Activated B cell treated with CpG ODN at 0.5 μM for 24 hours (primary cell): ENCODE data around the gene TFDP1. TPM values are rescaled to one million over a fixed set of nuclear protein-coding genes. Genes with fewer than 3 reads are reported as not detected.

Experiments used
- ATAC-seq: fragments of 200-7000 bp; cut with Tn5 transposase; one replicate; pipeline ENCODE4 v1.10.0; 2021; ENCODE audit warnings: low read depth, mild to moderate bottlenecking, moderate library complexity
- CTCF ChIA-PET: fragments of 350-600 bp; sonication (Branson Sonifier 250); formaldehyde crosslinking; loops from one replicate; lab custom pipeline; 2021; ENCODE audit warnings: antibody characterized with exemption; lab: Charles Lee
- POLR2A ChIA-PET: fragments of 350-600 bp; sonication (Branson Sonifier 250); formaldehyde crosslinking; loops from one replicate; lab custom pipeline; 2021; ENCODE audit warnings: antibody characterized with exemption; lab: Charles Lee
- DNase-seq: peaks from one replicate; pipeline ENCODE4 v3.0.0; 2022
- H3K27ac Mint-ChIP-seq: one replicate; pipeline ENCODE4 v1.8.0; 2020; ENCODE audit warnings: mixed read lengths
- H3K27me3 Mint-ChIP-seq: one replicate; pipeline ENCODE4 v1.8.0; 2021; ENCODE audit warnings: mixed read lengths
- H3K36me3 Mint-ChIP-seq: one replicate; pipeline ENCODE4 v1.8.0; 2021; ENCODE audit warnings: low read depth, mixed read lengths
- H3K4me1 Mint-ChIP-seq: one replicate; pipeline ENCODE4 v1.8.0; 2021; ENCODE audit warnings: mixed read lengths
- H3K4me3 Mint-ChIP-seq: one replicate; pipeline ENCODE4 v1.8.0; 2020; ENCODE audit warnings: mild to moderate bottlenecking, mixed read lengths
- H3K9me3 Mint-ChIP-seq: one replicate; pipeline ENCODE4 v1.8.0; 2020; ENCODE audit warnings: mixed read lengths
- intact Hi-C: fragments of 100-400 bp; cut with micrococcal nuclease; formaldehyde crosslinking; loops from one replicate; pipeline ENCODE4 v1.15.1; 2024
- total RNA-seq: library from RNA; stranded (reverse); gene quantifications from 2 replicates; pipeline ENCODE4 v1.2.3, GENCODE V29; 2022
- TF ChIP-seq, protein P1 (sequence below): fragments of 200-600 bp; IDR thresholded peaks from one replicate; pipeline ENCODE4 v1.8.0; 2022; ENCODE audit warnings: antibody characterized with exemption, mild to moderate bottlenecking

Gene TFDP1
- total RNA-seq, 1 donor from 2014 or later, result 54.3 TPM

DNA sequence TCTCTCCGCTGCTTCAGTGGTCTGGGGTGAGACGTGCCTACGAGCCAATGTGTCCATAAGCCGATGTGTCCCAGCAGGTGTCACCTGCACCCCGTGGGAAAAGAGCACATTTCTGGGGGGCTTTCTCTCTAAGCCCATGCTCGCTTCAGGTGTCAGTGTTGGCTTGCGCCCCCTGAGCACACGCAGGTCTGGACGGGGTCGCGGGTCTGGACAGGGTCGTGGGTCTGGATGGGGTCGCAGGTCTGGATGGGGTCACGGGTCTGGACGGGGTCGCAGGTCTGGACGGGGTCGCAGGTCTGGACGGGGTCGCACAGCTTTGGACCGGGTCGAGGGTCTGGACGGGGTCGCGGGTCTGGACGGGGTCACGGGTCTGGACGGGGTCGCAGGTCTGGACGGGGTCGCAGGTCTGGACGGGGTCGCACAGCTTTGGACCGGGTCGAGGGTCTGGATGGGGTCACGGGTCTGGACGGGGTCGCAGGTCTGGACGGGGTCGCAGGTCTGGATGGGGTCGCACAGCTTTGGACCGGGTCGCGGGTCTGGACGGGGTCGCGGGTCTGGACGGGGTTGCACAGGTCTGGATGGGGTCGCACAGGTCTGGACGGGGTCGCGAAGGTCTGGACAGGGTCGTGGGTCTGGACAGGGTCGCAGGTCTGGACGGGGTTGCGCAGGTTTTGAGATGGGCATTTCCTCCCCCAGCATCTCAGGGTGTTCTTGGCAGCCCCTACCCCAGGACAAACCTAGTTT, 24.5 kb upstream of the TFDP1 start:
- ChIA-PET CTCF (interaction anchor here (1.4 kb wide), 1 partner anchor 7 kb away, joined by 3 read pairs; no protein-coding TSS in a partner anchor), POLR2A (no interaction called here)
- H3K27me3 Mint-ChIP-seq, result no peaks in the 10 kb centered on the region
- H3K27ac Mint-ChIP-seq, result no peak overlapping the region
- intact Hi-C loops, result no loop called here
- no peak overlapping the region for H3K4me3 Mint-ChIP-seq
- no peak for DNase-seq
- no peaks in the 10 kb centered on the region for H3K36me3 Mint-ChIP-seq
- no peak for ATAC-seq
- H3K4me1 Mint-ChIP-seq, result peaks cover 19% of the 10 kb centered on the region
- H3K9me3 Mint-ChIP-seq, result no peaks in the 10 kb centered on the region
- TF ChIP-seq, protein P1, sequence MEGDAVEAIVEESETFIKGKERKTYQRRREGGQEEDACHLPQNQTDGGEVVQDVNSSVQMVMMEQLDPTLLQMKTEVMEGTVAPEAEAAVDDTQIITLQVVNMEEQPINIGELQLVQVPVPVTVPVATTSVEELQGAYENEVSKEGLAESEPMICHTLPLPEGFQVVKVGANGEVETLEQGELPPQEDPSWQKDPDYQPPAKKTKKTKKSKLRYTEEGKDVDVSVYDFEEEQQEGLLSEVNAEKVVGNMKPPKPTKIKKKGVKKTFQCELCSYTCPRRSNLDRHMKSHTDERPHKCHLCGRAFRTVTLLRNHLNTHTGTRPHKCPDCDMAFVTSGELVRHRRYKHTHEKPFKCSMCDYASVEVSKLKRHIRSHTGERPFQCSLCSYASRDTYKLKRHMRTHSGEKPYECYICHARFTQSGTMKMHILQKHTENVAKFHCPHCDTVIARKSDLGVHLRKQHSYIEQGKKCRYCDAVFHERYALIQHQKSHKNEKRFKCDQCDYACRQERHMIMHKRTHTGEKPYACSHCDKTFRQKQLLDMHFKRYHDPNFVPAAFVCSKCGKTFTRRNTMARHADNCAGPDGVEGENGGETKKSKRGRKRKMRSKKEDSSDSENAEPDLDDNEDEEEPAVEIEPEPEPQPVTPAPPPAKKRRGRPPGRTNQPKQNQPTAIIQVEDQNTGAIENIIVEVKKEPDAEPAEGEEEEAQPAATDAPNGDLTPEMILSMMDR, result no peak

DNA sequence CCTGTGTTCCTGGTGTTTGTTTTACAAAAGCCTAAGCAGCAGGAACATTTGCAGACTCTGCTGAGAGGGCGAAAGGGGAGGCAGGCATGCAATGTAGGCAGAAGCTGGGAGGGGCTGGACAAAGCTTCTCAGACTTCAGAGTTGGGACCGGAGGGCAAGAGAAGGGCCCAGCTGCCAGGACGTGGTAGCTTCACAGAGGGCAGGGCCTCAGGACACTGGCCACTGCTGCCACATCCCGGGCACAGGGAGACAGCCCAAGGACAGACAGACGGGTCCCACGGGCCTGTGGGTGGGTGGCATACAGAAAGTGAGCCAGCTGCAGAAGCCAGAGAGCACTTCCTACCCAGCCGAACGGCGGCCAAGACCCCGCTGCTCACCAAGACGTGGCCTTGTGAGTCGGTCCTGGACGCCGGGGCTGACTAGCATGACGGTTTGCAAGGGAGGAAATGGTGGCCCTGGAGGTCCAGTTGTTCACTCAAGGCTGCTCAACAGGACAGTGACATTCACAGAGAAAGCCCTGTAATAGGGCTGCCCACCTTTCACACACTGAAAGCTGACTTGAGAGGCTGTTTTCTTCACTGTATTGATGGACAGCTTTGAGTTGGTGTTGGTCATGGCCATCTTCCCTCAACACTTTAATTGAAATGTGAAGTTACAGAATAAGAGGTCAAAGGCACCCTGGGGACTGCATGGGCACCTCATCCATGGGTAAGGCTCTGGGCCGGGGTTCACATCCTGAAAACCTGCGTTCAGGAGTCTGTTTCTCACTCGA, 23.7 kb upstream of the TFDP1 start:
- ChIA-PET CTCF (no interaction called here), POLR2A (no interaction called here)
- TF ChIP-seq, protein P1, result no peak
- Mint-ChIP-seq H3K4me3 (no peak overlapping the region), H3K36me3 (no peaks in the 10 kb centered on the region), H3K27ac (no peak overlapping the region), H3K4me1 (peaks cover 19% of the 10 kb centered on the region), H3K27me3 (no peaks in the 10 kb centered on the region), H3K9me3 (no peaks in the 10 kb centered on the region)
- DNase-seq (peak; percentile 7), ATAC-seq (no peak)
- intact Hi-C loops, result no loop called here

DNA sequence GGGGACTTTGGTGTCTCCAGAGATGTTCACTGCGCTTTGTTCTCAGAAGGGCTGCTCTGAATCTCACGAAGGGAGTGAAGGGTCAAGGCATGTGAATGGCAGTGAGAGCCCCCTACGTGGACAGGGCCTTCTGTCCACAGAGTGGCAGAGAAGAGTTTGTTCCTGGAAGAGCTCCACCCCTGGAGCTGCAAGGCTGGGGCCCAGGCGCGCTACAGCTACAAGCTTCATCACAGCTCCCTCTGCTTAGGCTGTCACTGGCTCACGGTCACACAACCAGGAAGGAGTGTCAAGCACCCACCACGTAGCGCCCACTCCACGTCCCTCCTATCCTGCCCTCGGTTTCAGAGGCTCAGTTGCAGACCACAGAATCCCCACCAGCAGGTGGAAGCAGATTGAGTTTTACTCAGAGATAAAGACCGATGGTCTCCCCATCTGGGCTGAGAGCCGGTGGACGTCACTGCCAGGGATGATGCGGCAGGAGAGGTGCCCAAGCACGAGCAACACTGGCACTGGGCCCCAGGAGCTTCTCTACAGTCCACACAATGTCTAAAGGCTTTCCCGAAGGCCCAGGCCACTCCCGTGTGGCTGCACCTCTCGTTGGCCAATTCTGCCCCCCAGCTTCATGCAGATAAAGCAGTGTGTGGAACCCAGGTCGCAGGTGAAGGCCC, 23.0 kb upstream of the TFDP1 start:
- CTCF ChIA-PET, result interaction anchor here (1.0 to 2.0 kb wide), 2 partner anchors 10 to 619 kb away, joined by 3 to 9 read pairs; no protein-coding TSS in a partner anchor
- no peak for ATAC-seq

DNA sequence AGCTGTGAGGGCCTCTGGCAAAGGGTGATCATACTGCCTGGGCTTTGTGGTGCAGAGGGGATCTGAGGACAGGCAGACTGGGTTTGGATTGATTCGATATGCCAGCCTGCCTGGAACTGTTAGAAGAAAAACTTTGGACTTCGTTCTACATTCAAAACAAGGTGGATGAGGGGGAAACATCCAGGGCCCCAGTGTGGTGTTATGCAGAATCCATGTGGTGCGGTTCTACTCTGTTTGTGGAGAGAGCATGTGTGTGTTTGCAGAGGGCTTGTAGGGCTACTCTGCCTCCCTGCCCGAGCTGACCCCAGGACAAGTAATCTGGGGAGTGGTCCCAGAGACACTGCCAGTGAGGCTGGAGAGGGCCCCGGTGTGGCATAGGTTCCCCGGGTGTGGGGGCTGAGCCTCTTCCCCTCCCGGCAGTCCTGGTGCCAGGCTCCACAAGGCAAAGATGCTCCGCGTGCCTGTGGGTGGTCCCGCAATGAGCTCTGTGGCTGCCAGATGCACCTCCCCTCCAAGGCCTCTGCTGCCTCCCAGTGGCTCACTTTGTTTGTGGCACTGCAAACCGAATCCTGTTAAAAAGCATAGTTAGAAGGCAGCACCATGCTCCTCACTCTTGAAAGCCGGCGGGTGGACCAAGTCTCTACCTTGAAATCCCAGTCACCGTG, 22.3 kb upstream of the TFDP1 start:
- ATAC-seq, result peak; percentile 56
- Mint-ChIP-seq H3K27ac (no peak overlapping the region), H3K27me3 (peaks cover 6% of the 10 kb centered on the region), H3K4me1 (peaks cover 15% of the 10 kb centered on the region), H3K4me3 (no peak overlapping the region), H3K36me3 (no peaks in the 10 kb centered on the region), H3K9me3 (no peaks in the 10 kb centered on the region)
- TF ChIP-seq, protein P1, result no peak
- DNase-seq, result peak; percentile 24
- ChIA-PET CTCF (interaction anchor here (1.0 to 2.0 kb wide), 2 partner anchors 11 to 619 kb away, joined by 3 to 9 read pairs; no protein-coding TSS in a partner anchor), POLR2A (no interaction called here)
- intact Hi-C loops, result no loop called here

More for the DNA sequence above, 23.0 kb upstream of the TFDP1 start:
- intact Hi-C loops, result no loop called here
- peak; percentile 9 for DNase-seq
- POLR2A ChIA-PET, result no interaction called here
- TF ChIP-seq, protein P1, result no peak
- Mint-ChIP-seq H3K4me3 (no peak overlapping the region), H3K36me3 (no peaks in the 10 kb centered on the region), H3K27me3 (peaks cover 2% of the 10 kb centered on the region), H3K4me1 (peaks cover 19% of the 10 kb centered on the region), H3K9me3 (no peaks in the 10 kb centered on the region), H3K27ac (no peak overlapping the region)
